Tibial nerve (tissue), 4 donors: ENCODE results near the gene IL1A.

ENCODE experiments used
- EP300 ChIP-seq, 2 donors: sonication (generic); formaldehyde crosslinking; IDR thresholded peaks; one replicate each; pipeline ENCODE4 v1.6.1; 2017; ENCODE audit warnings: antibody characterized with exemption in 2 of 2, mild to moderate bottlenecking in 1 of 2
- POLR2A ChIP-seq, 2 donors: fragments of 450-650 bp; IDR thresholded peaks; one replicate each; pipeline ENCODE4 v1.6.1; 2017; ENCODE audit warnings: antibody characterized with exemption in 2 of 2, mild to moderate bottlenecking in 2 of 2, moderate library complexity in 2 of 2
- TF ChIP-seq, protein P1 (sequence below), 5 experiments: fragments of 200-600 bp in 3 of 5; fragments of 450-650 bp in 2 of 5; sonication (generic) in 3 of 5; IDR thresholded peaks; one replicate each; pipeline ENCODE4 v1.5.1; 2016 to 2019; ENCODE audit warnings: antibody characterized with exemption in 5 of 5, mild to moderate bottlenecking in 3 of 5, moderate library complexity in 2 of 5

DNA sequence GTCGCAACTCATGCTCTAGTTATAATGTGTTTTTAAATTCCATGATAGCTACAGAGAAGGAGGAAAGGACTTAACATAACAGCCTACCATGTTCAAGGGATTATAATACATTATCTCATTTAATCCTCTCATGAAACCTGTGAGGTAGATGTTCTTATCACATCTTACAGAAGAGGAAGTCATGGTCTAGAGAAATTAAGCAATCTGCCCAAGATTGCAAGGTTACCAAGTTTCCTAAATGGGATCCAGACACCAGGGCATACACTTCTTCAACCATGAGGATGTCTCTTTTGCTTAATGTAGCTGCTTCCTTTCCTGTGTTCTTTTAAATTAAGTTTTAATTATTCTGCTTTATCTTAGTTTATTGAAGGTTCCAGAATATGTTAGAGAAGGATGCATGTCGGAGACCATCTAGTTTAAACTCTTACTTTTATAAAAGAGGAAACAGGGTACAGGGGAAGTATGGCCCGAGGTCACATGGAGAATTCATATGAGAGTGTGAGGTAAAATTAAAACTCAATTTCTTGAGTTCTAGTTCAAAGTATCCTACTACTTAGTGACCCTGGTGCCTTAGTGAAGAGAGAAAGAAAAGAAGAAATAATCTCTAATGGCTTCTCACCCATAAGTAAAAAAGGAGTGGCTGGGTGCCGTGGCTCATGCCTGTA is 3.6 kb upstream of the IL1A start:
- TF ChIP-seq, protein P1, sequence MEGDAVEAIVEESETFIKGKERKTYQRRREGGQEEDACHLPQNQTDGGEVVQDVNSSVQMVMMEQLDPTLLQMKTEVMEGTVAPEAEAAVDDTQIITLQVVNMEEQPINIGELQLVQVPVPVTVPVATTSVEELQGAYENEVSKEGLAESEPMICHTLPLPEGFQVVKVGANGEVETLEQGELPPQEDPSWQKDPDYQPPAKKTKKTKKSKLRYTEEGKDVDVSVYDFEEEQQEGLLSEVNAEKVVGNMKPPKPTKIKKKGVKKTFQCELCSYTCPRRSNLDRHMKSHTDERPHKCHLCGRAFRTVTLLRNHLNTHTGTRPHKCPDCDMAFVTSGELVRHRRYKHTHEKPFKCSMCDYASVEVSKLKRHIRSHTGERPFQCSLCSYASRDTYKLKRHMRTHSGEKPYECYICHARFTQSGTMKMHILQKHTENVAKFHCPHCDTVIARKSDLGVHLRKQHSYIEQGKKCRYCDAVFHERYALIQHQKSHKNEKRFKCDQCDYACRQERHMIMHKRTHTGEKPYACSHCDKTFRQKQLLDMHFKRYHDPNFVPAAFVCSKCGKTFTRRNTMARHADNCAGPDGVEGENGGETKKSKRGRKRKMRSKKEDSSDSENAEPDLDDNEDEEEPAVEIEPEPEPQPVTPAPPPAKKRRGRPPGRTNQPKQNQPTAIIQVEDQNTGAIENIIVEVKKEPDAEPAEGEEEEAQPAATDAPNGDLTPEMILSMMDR (IDR thresholded peaks at IDR 0.05): no peak
- TF ChIP-seq EP300 (IDR thresholded peaks at IDR 0.05) (no peak), POLR2A (IDR thresholded peaks at IDR 0.05) (no peak)
